IMR-90 (cell line): ENCODE data around the gene PPM1H. TPM values are rescaled to one million over a fixed set of nuclear protein-coding genes. Genes with fewer than 3 reads are reported as not detected.
"Not testable (repeated sequence)": the region's sequence is repeated elsewhere in the genome, so short reads cannot be mapped to it uniquely, and the experiment has no call there.

Experiments
- ATAC-seq: fragments of 200-7000 bp; cut with Tn5 transposase; 2 replicates; pipeline ENCODE4 v1.9.1; 2020; ENCODE audit warnings: low read depth, mild to moderate bottlenecking, moderate library complexity
- BruUV-seq: library from RNA; stranded (reverse); fragments of 400-500 nt; replicated peaks from 2 replicates; lab custom pipeline; 2021; lab: Mats Ljungman, UMichigan
- CTCF ChIA-PET: fragments of 300-600 bp; formaldehyde crosslinking; extraction: SDS; loops from one replicate; lab custom pipeline; 2021; ENCODE audit warnings: antibody characterized with exemption; lab: Yijun Ruan, JAX
- POLR2A ChIA-PET: fragments of 300-600 bp; sonication (Branson Sonifier 250); formaldehyde crosslinking; loops from one replicate; lab custom pipeline; 2022; ENCODE audit warnings: antibody characterized with exemption; ENCODE audit not compliant: unreplicated experiment; lab: Charles Lee
- DNase-seq: peaks from one replicate; pipeline ENCODE4 v3.0.0; 2013
- H2AFZ ChIP-seq: replicated peaks from 2 replicates; pipeline ENCODE3; 2013; ENCODE audit warnings: low read length, mild to moderate bottlenecking; ENCODE audit not compliant: poor library complexity
- H2AK5ac ChIP-seq: 2 replicates; pipeline ENCODE4 v1.6.1; 2013; ENCODE audit warnings: low read depth, low read length, inconsistent platforms
- H2AK9ac ChIP-seq: replicated peaks from 2 replicates; pipeline ENCODE3; 2013; ENCODE audit warnings: mild to moderate bottlenecking, low read depth, low read length, moderate library complexity; ENCODE audit not compliant: poor library complexity
- H2BK120ac ChIP-seq: 2 replicates; pipeline ENCODE4 v1.6.1; 2013; ENCODE audit warnings: low read depth, low read length, inconsistent platforms
- H2BK15ac ChIP-seq: 3 replicates; pipeline ENCODE4 v1.6.1; 2013; ENCODE audit warnings: low read depth, low read length, inconsistent platforms
- H2BK20ac ChIP-seq: 2 replicates; pipeline ENCODE4 v1.6.1; 2013; ENCODE audit warnings: low read depth, mild to moderate bottlenecking, inconsistent platforms, low read length, moderate library complexity
- H2BK5ac ChIP-seq: 2 replicates; pipeline ENCODE4 v1.6.1; 2013; ENCODE audit warnings: mild to moderate bottlenecking, low read depth, low read length, inconsistent platforms; ENCODE audit not compliant: poor library complexity, severe bottlenecking
- H3K14ac ChIP-seq: replicated peaks from 2 replicates; pipeline ENCODE4 v1.6.1; 2013; ENCODE audit warnings: low read depth, low read length, inconsistent platforms
- H3K18ac ChIP-seq: 2 replicates; pipeline ENCODE4 v1.6.1; 2013; ENCODE audit warnings: low read depth, low read length, control low read depth
- H3K23ac ChIP-seq: 2 replicates; pipeline ENCODE4 v1.6.1; 2013; ENCODE audit warnings: low read depth, low read length, inconsistent platforms
- H3K27ac ChIP-seq: 2 replicates; pipeline ENCODE4 v1.5.1; 2013; ENCODE audit warnings: mild to moderate bottlenecking, control low read depth, low read length; ENCODE audit not compliant: insufficient read depth
- H3K27me3 ChIP-seq: 2 replicates; pipeline ENCODE4 v1.6.1; 2013; ENCODE audit warnings: low read length; ENCODE audit not compliant: control insufficient read depth, insufficient read depth
- H3K36me3 ChIP-seq: 2 replicates; pipeline ENCODE4 v1.6.1; 2013; ENCODE audit warnings: low read length, mixed read lengths; ENCODE audit not compliant: control insufficient read depth, insufficient read depth
- H3K4ac ChIP-seq: 2 replicates; pipeline ENCODE4 v1.6.1; 2013; ENCODE audit warnings: low read depth, low read length, inconsistent platforms
- H3K4me1 ChIP-seq: 2 replicates; pipeline ENCODE4 v1.6.1; 2013; ENCODE audit warnings: low read length, mixed read lengths; ENCODE audit not compliant: control insufficient read depth, insufficient read depth
- H3K4me2 ChIP-seq: 2 replicates; pipeline ENCODE4 v1.6.1; 2013; ENCODE audit warnings: low read depth, mild to moderate bottlenecking, control low read depth, low read length, moderate library complexity
- H3K4me3 ChIP-seq: 2 replicates; pipeline ENCODE4 v1.5.1; 2013; ENCODE audit warnings: low read depth, mild to moderate bottlenecking, control low read depth, low read length, moderate library complexity; ENCODE audit not compliant: insufficient read depth
- H3K56ac ChIP-seq: 2 replicates; pipeline ENCODE4 v1.6.1; 2013; ENCODE audit warnings: low read length, inconsistent platforms; ENCODE audit not compliant: insufficient read depth; ENCODE audit errors: extremely low read depth
- H3K79me1 ChIP-seq, 2 experiments: 2 replicates each; pipeline ENCODE4 v1.6.1; 2013; ENCODE audit warnings: low read length in 2 of 2, inconsistent platforms in 1 of 2, low read depth in 1 of 2
- H3K9ac ChIP-seq: 2 replicates; pipeline ENCODE4 v1.6.1; 2013; ENCODE audit warnings: low read depth, low read length, control low read depth
- H3K9me1 ChIP-seq: 2 replicates; pipeline ENCODE4 v1.6.1; 2013; ENCODE audit warnings: low read length, inconsistent platforms; ENCODE audit not compliant: insufficient read depth
- H3K9me3 ChIP-seq: 2 replicates; pipeline ENCODE4 v1.6.1; 2013; ENCODE audit warnings: low read length; ENCODE audit not compliant: control insufficient read depth, insufficient read depth
- H4K20me1 ChIP-seq: 2 replicates; pipeline ENCODE4 v1.6.1; 2013; ENCODE audit warnings: low read length, inconsistent platforms; ENCODE audit not compliant: insufficient read depth
- H4K5ac ChIP-seq: 2 replicates; pipeline ENCODE4 v1.6.1; 2013; ENCODE audit warnings: mild to moderate bottlenecking, low read depth, low read length, control low read depth
- H4K8ac ChIP-seq, 2 experiments: 2 replicates each; pipeline ENCODE4 v1.6.1; 2013; ENCODE audit warnings: low read depth in 2 of 2, low read length in 2 of 2, control low read depth in 1 of 2, inconsistent platforms in 1 of 2
- H4K91ac ChIP-seq: 2 replicates; pipeline ENCODE4 v1.6.1; 2013; ENCODE audit warnings: low read depth, low read length, inconsistent platforms; ENCODE audit not compliant: insufficient read depth
- WGBS, 2 experiments: methylation state at CpG; one replicate each; pipeline versions ENCODE4 v1.1.5 to v1.1.7; 2013; ENCODE audit warnings: missing lambda C conversion rate in 2 of 2; ENCODE audit not compliant: insufficient read length in 1 of 2; ENCODE audit errors: extremely low coverage in 2 of 2; 5-methylcytosine and 5-hydroxymethylcytosine counted together
- dilution Hi-C: fragments of 300-500 bp; cut with HindIII; formaldehyde crosslinking; loops from one replicate; pipeline ENCODE4 v1.14.3; 2018; ENCODE audit warnings: low sequenced_read_pairs; ENCODE audit not compliant: unreplicated experiment
- in situ Hi-C: fragments of 300-500 bp; cut with MboI; formaldehyde crosslinking; loops from 3 replicates; pipeline ENCODE4 v1.14.3; 2019; ENCODE audit warnings: low sequenced_read_pairs, inconsistent platforms, mixed read lengths
- intact Hi-C: fragments of 100-400 bp; cut with micrococcal nuclease; formaldehyde crosslinking; loops from 2 replicates; pipeline ENCODE4 v1.10.0; 2022
- polyA plus RNA-seq, 3 experiments: library from polyadenylated mRNA; depleted of rRNA; stranded (reverse); fragments of >200 nt; gene quantifications; 2 replicates each; pipeline ENCODE4 v1.2.3, GENCODE V29; 2012; ENCODE audit warnings: low replicate concordance in 1 of 3
- total RNA-seq: library from RNA; depleted of rRNA; stranded (reverse); fragments of >200 nt; gene quantifications from 2 replicates; pipeline ENCODE4 v1.2.3, GENCODE V29; 2012

Gene PPM1H
- total and polyA plus RNA-seq, 2 of the 4 experiments (the other 2 are of a cell fraction): 0.14 to 0.18 TPM

DNA sequence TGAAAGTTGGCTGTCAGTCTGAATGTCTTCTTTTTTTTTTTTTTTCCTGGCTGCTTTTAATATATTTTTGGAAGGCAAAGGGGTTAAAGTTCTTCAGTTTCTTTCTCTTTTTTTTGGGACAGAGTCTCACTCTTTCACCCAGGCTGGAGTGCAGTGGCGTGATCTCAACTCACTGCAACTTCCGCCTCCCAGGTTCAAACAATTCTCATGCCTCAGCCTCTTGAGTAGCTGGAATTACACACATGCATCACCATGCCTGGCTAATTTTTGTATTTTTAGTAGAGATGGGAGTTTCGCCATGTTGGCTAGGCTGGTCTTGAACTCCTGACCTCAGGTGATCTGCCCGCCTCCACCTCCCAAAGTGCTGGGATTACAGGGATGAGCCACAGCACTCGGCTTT, 270.0 kb downstream of the PPM1H start:
- H2AK9ac ChIP-seq, H3K27ac ChIP-seq, H3K4me2 ChIP-seq, H2BK20ac ChIP-seq, ATAC-seq, H2AFZ ChIP-seq, DNase-seq, dilution Hi-C loops, H3K4me3 ChIP-seq, H3K18ac ChIP-seq, H3K4me1 ChIP-seq, H3K14ac ChIP-seq, H4K20me1 ChIP-seq, POLR2A ChIA-PET, H2BK5ac ChIP-seq, H3K36me3 ChIP-seq, in situ Hi-C loops, H3K79me1 ChIP-seq, H2BK15ac ChIP-seq, H3K9ac ChIP-seq, H2AK5ac ChIP-seq, H3K56ac ChIP-seq, H3K23ac ChIP-seq, H4K8ac ChIP-seq, H3K4ac ChIP-seq, H3K9me1 ChIP-seq, H3K9me3 ChIP-seq, intact Hi-C loops, H4K91ac ChIP-seq, H2BK120ac ChIP-seq, H4K5ac ChIP-seq, CTCF ChIA-PET, BruUV-seq, H3K27me3 ChIP-seq: not testable (repeated sequence)
- WGBS, 2 experiments: no CpG with 5 or more reads among the region's 5 CpGs
